GM12892 (cell line): ENCODE results near the gene NT5C1A.

Experiments
- POLR2A ChIP-seq: IDR thresholded peaks from 2 replicates; pipeline ENCODE4 v1.6.1; 2011; ENCODE audit warnings: low read depth, low read length, control low read depth
- POLR2AphosphoS5 ChIP-seq: IDR thresholded peaks from 2 replicates; pipeline ENCODE4 v1.6.1; 2011; ENCODE audit warnings: low read depth, low read length, control low read depth
- TAF1 ChIP-seq: IDR thresholded peaks from 2 replicates; pipeline ENCODE4 v1.6.1; 2011; ENCODE audit warnings: low read depth, mild to moderate bottlenecking, control low read depth, low read length, borderline replicate concordance

- TF ChIP-seq POLR2A, result no peak
- no peak for TF ChIP-seq POLR2AphosphoS5
- TF ChIP-seq TAF1, result no peak
These were observed 33.0 kb downstream of the NT5C1A start for GRCh38 chr1:39638965-39639304.
